ENCODE data around the gene DCAF6.
A peak's percentile ranks its signal among the peaks of the same experiment; 100 is the strongest.
"Not testable (repeated sequence)": the region's sequence is repeated elsewhere in the genome, so short reads cannot be mapped to it uniquely, and the experiment has no call there.

DCAF6 gene

GRCh38 chr1:168032029-168032428, 95.5 kb downstream of the DCAF6 start:
- no peak for DNase-seq

DNA sequence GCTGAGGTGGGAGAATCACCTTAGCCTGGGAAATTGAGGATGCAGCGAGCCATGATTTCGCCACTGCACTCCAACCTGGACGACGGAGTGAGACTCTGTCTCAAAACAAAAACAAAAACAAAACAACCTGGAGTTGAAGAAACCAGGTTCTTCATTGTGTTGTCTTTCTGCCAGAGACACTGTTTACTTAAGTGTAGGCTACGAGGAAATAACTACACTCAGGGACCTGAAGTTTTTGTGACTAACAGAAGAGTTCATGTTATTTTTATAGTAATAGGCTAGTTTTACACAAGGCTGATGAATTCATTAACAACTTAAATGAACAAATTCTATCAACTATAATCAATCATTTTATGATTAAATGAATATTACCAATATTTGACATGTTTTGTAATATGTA, 98.9 kb downstream of the DCAF6 start:
- DNase-seq = no peak

GRCh38 chr1:168042362-168042761, 105.9 kb downstream of the DCAF6 start:
- no peak for DNase-seq

GRCh38 chr1:168045311-168045710, 108.8 kb downstream of the DCAF6 start:
- no peak for DNase-seq

DNA sequence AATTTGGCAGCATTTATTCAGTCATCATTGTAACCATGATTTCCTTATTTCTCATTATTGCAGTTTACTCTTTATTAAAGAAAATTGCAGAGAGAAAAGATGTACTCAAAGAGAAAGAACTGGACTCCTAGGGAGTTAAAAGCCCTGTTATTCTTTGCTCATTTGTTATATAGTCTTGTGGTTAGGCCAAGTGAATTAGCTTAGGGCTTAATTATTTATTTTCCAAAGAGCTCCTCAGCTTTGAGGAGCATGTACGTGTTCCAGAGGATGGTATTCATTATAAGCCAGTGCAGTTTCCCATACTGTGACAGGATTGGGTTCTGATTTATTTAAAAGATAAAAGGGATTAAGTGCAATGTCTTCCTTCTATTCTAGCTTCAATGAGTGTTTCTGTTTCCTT, 113.8 kb downstream of the DCAF6 start:
- DNase-seq = no peak

- no peak for DNase-seq
Measured at GRCh38 chr1:168050880-168051279, 114.4 kb downstream of the DCAF6 start.

DNA sequence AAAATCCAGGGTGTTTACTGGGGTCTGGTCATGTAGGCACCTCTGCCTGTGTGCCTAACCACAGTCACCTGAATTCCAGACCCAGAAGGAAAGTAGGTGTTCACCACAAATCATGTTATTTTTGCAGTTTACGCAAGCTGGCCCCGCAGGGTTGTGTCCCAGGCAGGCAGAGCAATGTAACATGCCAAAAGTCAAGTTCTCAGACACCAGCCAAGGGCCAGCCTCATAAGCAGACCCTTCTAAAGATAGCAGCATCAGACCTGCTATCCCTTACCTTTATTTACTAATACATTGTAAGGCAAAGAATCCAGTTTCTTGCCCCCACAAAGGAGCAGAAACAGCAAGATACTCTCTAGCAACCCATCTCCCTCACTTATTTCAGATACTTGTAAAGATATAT, 117.2 kb downstream of the DCAF6 start:
- no peak for DNase-seq

DNA sequence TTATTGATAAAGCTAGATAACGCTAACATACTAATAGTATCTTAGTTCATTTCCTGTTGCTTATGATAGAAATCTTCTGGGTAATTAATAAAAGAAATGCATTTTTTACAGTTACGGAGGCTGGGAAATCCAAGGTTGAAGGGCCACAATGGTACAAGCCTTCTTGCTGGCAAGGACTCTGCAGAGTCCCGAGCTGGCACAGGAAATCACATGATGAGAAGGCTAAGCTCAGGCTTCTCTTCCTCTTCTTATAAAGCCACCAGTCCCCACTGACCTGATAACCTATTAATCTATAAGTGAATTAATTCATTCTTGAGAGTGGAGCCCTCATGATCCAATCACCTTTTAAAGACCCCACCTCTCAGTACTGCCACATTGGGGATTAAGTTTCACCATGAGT, 117.6 kb downstream of the DCAF6 start:
- DNase-seq = no peak

DNA sequence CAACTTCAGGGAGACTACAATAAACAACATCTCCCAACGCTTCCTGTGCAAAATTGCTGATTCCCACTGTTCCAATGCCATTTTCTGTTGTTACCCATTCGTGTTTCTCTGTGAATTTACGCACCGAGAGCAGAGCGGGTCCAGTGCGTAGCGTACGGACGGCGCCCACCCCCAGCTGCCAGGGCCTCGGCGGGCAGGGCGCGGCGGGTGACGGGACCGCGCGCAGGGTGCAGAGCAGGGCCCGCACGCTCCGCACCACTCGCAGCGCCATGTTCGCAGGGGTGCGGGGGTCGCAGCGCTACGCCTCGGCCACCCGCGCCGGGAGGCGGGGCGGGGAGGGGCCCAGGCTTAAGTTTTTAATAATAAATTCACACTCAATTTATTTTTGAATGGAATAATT, 119.7 kb downstream of the DCAF6 start:
- DNase-seq = not testable (repeated sequence)

GRCh38 chr1:168057355-168057754, 120.9 kb downstream of the DCAF6 start:
- DNase-seq = no peak

DNA sequence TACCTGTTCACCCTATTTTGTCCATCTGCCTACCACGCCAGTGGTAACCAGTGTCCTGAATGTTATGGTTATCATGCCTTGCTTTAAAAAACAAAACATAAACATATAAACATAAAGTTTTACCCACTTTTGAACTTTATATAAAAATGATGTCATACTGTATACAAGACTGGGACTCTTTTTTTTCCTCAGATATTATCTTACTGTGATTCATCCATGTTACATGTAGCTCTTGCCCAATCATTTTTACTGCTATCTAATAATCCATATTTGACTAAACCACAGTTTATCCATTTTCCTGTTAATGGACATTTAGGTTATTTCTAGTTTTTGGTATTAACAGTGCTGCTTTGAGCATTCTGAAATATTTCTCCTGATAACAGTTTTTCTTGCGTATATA, 121.4 kb downstream of the DCAF6 start:
- no peak for DNase-seq

DNA sequence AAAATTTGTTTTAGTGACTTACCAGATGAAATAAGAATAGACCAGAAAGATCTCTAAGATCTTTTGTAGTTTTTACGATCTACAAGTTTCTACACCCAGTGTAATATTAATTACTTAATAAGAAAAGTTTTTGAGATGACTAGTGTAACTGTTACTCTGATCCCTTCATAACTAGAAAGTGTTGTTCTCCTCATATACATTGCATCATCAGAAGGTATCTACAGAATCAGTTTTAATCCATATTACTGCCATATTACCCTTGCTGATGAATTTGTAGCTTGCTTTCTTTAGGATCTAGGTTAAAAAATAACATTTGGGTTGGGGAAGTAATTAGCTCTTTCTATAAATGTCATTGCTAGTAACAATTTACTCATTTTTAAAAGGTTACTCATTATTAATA, 127.7 kb downstream of the DCAF6 start:
- no peak for DNase-seq

DNA sequence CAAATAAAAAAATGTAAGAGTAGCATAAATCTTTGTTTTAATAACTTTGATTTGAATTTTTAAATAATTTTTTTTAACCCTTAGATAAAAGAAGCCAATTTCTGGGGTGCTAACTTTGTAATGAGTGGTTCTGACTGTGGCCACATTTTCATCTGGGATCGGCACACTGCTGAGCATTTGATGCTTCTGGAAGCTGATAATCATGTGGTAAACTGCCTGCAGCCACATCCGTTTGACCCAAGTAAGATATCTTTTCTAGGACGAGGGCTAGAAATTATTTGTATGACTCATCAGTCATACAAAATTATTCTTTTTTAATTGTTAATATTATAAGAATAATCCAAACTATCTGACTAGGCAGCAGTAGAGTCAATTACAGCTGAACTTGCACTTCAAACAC, 129.0 kb downstream of the DCAF6 start:
- no peak for DNase-seq

GRCh38 chr1:168069384-168069783, 132.9 kb downstream of the DCAF6 start:
- DNase-seq = no peak

DNA sequence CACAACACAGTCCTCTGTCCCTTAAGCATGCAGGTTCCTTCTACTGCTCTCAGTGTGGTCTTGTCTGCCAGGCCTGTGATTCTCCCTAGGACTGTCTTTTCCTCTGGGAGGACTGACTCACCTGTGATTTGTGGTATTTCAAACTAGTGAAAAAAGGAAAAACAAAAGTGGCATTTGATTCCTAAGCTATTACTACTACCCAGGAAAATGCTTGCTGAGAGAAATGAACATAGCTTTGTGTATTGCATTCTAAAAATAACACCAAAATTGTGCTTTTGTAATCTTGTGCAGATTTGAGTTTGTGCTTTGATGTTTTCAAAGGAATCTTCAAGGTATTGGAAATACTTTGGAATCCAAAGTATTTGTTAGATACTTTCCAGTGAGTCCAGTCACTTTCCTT, 143.3 kb downstream of the DCAF6 start:
- DNase-seq = no peak

DNA sequence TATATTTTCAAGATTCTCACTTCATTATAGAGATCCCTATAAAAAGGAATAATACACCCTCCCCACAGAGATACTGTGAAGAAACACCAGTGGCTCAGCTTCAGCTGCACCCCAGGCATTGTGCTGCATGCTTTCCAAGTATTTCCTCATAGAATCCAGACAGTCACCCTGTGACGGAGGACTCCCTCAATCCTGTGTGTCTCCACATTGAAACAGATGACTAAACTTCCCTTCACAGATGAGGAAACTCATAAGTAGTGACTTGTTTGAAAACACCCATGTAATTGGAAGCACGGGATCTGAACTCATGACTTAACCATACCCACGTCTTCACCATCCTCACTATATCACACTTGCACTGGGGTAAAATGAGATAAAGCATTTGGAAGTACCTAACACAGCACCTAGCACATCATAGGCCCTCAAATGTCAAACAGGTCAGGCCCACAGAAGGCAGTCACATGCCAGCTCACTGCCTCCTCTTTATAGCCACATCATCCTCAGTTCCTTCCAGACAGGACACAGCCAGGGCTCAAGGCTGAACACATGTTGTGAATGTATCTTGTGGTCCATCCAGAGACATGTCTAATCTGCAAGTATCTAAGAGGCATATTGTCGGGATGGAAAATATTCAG, 145.0 kb downstream of the DCAF6 start:
- DNase-seq = no peak

DNA sequence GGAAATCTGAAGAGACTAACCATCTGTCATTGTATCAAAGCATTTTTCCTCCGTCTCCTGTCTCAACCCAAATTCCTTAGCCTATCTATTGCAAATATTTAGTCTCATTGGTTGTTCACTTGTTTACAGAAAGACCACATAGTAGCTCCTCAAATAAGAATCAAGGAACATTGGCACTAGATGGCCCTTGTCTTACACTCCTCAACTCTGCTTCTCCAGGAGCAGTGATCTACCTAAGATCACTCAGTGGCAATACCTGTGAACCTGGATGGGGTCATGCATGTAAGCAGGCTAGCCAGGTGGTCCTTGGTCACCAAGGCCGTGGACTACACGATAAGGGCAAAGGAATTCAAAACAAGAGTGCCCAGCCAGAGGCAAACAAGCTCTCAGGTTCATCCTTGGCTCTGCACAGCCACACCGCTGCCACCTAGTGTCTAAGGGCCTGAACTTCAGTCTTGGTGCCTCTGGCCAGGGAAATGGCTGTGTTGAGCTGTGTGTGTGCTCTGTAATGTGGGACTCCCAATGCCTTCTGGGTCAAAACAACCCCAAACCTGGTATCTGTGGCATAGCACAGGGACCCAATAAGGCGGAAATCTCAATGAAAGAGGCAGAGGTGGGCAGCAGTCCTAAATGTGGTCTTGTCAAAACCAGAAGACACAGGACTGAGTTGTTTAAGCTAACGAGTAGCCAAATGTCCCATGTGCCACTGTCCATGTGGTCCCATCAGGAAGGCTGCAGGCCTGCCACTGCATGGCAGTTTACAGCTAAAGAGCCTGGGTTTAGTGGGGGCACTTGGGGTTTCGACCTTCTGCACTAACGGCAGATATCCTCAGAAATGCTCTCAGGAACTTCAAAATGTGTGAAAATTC, 145.8 kb downstream of the DCAF6 start:
- DNase-seq = peak; percentile 56

DNA sequence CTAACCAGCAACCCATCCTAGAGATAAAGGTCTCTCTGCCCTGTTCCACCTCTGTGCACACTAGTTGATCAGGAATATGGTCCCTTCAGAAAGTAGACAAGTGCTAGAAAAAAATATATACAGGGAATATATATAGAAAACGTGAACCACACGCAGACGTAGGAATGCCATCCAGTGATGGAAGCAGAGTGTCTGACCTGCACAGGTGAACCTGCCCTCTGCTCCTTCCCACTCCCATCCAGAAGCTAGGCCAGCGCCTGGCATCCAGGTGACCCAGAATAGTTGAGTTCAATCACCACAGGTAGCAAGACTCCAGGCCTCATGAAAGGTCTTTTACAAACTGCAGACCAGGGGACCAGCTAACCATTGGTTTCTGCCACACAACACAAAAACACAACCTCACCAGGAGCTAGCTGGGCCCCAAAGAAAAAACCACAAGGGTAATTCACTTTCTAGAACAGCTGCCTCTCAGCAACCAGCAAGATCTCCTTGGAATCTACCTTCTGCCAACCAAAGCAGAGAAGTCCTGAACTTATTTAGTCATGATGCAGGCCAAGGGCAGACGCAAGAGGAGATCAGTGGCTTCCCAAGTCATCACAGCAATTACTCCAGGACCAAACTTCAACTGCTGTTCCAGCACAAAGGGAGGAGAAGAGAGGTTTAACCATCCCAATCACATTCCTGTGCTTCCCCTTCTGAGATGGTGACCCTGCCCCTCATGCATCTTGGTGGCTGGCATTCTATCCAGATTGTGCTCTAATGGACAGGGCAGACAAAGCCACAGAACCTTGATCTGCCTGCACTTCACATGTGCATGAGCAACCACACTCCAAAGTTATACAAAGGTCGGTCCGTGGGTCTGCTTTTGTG, 147.2 kb downstream of the DCAF6 start:
- no peak for DNase-seq

DNA sequence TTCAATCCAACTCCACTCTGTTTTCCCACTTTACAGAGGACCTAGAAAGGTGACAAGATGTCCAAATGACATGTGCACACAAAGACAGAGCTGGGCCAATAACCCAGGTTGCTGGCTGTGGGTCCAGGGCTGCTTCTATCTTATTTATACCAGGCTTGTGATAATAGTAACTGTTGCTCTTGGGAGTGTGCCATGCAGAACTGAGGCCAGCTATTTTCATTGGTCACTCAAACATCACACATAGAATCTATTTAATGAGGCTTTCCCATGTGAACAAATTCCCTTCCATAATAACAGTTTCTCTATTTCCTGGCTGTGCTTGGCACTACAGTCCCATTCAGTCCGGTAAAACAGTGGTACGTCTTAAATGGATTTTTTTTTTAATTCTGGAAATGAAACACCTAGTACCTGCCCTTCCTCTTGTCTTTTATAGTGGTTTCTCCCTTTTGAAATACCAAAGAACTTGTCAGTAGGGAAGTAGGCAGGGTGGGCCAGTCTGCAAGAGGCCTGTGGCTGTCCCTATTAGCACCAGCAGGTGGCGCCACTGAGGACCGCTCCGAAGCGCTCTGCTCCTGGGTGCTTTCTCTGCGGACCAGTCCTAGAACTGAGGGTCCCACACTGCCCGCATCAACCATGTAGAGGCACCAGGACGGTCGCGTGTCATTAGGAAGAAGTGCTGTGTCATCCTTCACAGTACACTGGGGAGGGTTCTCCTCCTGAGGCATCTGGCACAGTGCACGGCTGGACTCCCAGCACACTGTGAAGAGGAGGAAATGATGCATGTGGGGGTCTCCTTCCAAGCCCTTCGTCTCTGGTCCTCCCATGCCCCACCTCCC, 148.1 kb downstream of the DCAF6 start:
- DNase-seq = peak; percentile 41

DNA sequence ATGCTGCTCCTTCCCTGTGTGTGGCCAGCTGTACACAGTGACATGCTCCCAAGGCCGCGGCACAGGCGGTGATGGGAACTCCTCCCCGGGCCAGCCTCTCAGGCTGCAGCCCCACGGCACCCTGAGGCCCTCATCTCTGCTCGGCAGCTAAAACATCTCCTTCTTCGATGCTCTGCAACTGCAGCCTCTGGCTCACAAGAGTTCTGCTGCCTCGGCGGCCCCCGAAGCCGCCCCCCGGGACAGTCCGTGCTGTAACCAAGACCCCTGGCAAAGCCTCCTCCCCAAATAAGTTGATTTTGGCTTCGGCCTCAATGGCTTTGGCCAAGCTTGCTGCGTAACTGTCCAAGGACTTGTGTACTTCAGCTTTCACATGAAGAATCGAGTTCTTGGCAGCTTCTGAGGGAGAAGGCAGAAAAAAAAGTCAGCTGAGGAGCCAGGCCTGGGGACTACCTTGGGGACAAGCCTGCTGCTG, 149.0 kb downstream of the DCAF6 start:
- DNase-seq = no peak

DNA sequence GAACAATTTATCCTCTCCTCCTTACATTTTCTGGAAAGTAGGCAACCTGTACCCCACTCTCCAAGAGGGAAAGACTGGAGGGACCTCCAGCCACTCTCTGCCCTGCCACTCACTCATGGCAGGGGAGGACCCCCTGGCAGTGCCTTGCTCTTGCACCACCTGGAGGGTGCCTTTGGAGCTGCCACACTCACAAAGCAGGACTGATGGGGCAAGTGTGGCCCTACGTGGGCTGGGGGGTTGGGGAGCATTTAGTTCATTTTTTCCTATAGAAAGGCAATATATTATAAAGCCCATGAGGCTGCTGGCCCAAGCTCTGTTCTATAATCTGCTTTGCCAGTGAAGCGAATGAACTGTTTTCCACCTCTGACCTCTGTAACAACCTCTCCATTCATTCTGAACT, 150.0 kb downstream of the DCAF6 start:
- DNase-seq = no peak

- DNase-seq = no peak
Measured at GRCh38 chr1:168087696-168088095, 151.2 kb downstream of the DCAF6 start.

Data from stimulated activated naive CD4-positive, alpha-beta T cell treated with Interleukin-2 at 50 U/mL for 16 hours (primary cell).